Ascending aorta (tissue), 2 donors: Measurements from ENCODE around the gene FAM222B. TPM values are rescaled to one million over a fixed set of nuclear protein-coding genes. Genes with fewer than 3 reads are reported as not detected.
A peak's percentile ranks its signal among the peaks of the same experiment; 100 is the strongest.
"Not testable (repeated sequence)": the region's sequence is repeated elsewhere in the genome, so short reads cannot be mapped to it uniquely, and the experiment has no call there.

Source experiments
- DNase-seq, 2 donors: peaks; one replicate each; pipeline ENCODE4 v3.0.0-alpha.2; 2019; ENCODE audit warnings: low spot score in 2 of 2
- H3K27ac ChIP-seq, 2 donors: fragments of 200-600 bp; sonication (generic); one replicate each; pipeline ENCODE4 v1.5.1; 2016 to 2017; ENCODE audit warnings: mild to moderate bottlenecking in 1 of 2
- H3K27me3 ChIP-seq: fragments of 200-600 bp; sonication (generic); one replicate; pipeline ENCODE4 v1.5.1; 2017
- H3K36me3 ChIP-seq, 2 donors: fragments of 200-600 bp; sonication (generic); one replicate each; pipeline ENCODE4 v1.5.1; 2016
- H3K4me1 ChIP-seq, 2 donors: fragments of 200-600 bp; sonication (generic); one replicate each; pipeline ENCODE4 v1.5.1; 2016 to 2017; ENCODE audit warnings: mild to moderate bottlenecking in 1 of 2
- H3K4me3 ChIP-seq, 2 donors: fragments of 200-600 bp; sonication (generic); one replicate each; pipeline ENCODE4 v1.5.1; 2016 to 2017; ENCODE audit warnings: mild to moderate bottlenecking in 1 of 2
- H3K9me3 ChIP-seq, 2 donors: fragments of 200-600 bp; sonication (generic); one replicate each; pipeline ENCODE4 v1.5.1; 2016
- intact Hi-C: fragments of 100-400 bp; cut with DNase I; formaldehyde crosslinking; loops from one replicate; pipeline ENCODE4 v1.15.1; 2023
- total RNA-seq: library from RNA; depleted of rRNA; stranded (reverse); fragments of >200 nt; gene quantifications from one replicate; pipeline ENCODE4 v1.1.0, GENCODE V29; 2016
- TF ChIP-seq, protein P1 (sequence below), 3 experiments: fragments of 200-600 bp in 2 of 3; fragments of 450-650 bp in 1 of 3; sonication (generic) in 2 of 3; IDR thresholded peaks; one replicate each; pipeline ENCODE4 v1.5.1; 2016 to 2019; ENCODE audit warnings: antibody characterized with exemption in 3 of 3, mild to moderate bottlenecking in 1 of 3, moderate library complexity in 1 of 3

Gene FAM222B
- total RNA-seq, 1 donor from 2014 or later = 30.7 TPM

DNA sequence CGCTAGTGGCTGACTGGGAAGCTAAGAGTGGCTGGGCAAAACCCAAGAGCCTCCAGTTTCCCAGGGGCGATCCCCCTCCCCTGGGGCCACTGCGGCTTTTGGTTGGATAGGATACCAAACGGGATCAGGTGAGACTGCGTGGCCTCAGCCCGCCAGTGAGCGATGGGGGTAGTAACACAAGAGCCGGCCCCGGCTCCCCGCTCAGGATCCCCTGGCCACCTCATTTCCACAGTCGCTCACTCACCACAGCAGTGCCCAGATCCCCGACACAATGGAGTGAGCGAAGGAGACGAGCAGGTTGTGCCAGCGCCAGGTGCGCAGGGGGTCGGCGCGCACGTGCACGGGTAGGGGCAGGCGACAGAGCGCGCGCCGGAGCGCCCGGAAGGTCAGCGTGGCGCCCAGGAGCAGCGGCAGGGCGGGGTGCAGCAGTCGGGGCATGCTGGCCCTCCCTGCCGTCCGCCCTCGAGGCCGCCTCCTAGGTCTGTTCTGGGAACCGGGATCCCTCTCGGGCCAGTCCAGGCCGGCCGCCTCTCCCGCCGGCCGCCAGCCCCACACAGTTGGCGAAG, 116.8 kb downstream of the FAM222B start:
- H3K36me3 ChIP-seq = peaks cover 24 to 36% of the 10 kb centered on the region in 2 donors
- intact Hi-C loops = loop anchor here (2.0 to 10.0 kb wide), 5 partner anchors 37 to 389 kb away; partner anchors contain the start of gene FLOT2
- H3K4me1 ChIP-seq = peaks cover 17 to 30% of the 10 kb centered on the region in 2 donors

DNA sequence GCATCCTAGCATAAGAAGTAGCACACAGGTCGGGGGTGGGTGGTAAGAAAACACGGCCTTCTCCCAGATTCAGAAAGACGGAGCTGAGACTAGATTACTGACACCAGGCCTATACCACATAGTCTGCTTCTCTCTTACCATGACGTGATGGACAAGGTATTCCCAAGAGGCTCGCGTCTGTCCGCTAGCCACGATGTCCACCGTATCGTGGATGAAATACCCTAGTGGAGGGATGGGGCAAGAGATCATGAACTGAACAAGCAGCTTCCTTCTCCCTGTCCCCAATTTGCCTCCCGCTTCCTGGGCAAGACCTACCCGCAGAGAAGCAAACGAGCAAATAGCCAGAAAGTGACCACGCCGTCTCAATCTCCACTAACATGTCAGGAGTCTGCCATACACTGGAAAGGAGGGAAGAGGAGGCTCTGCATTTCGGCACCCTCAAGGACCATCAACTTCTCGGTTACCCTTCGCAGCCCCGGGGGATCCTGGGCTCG, 117.4 kb downstream of the FAM222B start:
- intact Hi-C loops = loop anchor here (5.0 to 10.0 kb wide), 3 partner anchors 37 to 390 kb away; partner anchors contain the start of gene FLOT2
- peak overlapping the region; percentile 66 to 93 for H3K27ac ChIP-seq
- TF ChIP-seq, protein P1, sequence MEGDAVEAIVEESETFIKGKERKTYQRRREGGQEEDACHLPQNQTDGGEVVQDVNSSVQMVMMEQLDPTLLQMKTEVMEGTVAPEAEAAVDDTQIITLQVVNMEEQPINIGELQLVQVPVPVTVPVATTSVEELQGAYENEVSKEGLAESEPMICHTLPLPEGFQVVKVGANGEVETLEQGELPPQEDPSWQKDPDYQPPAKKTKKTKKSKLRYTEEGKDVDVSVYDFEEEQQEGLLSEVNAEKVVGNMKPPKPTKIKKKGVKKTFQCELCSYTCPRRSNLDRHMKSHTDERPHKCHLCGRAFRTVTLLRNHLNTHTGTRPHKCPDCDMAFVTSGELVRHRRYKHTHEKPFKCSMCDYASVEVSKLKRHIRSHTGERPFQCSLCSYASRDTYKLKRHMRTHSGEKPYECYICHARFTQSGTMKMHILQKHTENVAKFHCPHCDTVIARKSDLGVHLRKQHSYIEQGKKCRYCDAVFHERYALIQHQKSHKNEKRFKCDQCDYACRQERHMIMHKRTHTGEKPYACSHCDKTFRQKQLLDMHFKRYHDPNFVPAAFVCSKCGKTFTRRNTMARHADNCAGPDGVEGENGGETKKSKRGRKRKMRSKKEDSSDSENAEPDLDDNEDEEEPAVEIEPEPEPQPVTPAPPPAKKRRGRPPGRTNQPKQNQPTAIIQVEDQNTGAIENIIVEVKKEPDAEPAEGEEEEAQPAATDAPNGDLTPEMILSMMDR (IDR thresholded peaks at IDR 0.05) = no peak

More for the DNA sequence above, 116.8 kb downstream of the FAM222B start:
- Histone ChIP-seq H3K27me3 (no peaks in the 10 kb centered on the region), H3K27ac (peak overlapping the region; percentile 66 to 93), H3K4me3 (peak overlapping the region; percentile 53 to 83), H3K9me3 (no peaks in the 10 kb centered on the region)
- DNase-seq = no peak
- TF ChIP-seq, protein P1 (IDR thresholded peaks at IDR 0.05) = no peak

DNA sequence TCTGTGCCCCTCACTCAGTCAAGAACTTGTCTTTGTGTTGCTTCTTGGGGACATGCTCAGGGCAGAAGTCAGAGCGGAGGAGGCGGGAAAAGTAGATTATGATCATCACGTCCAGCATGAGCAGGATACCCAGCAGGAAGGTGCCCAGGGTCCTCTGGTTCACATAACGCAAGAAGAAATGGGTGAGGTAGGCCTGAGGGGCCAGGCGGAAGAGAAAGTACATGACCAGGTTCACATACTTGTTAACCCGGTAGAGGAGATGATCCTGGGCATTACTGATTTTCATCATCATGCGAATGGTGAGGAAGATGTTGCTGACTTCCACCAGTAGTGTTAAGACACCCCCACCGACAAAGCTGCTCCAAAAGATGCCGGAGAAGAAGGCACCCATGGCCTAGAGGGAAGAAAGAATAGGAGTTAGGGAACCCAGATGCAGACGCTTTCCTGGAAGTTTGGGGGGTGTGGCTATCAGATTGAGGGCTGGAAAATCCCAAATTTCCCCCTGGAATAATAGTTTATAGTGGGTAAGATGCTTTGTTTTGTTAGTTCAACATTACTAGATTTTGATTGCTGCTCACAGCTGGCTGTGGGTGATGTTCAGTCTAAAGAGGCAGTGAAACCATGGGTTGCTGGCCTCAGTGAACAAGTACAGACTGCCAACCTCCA, 118.0 kb downstream of the FAM222B start:
- DNase-seq = no peak
- peak overlapping the region in 1 of 2 donors; percentile 83 for H3K4me3 ChIP-seq
- H3K4me1 ChIP-seq = peaks cover 17 to 36% of the 10 kb centered on the region in 2 donors
- no peaks in the 10 kb centered on the region for H3K9me3 ChIP-seq
- peaks cover 24 to 36% of the 10 kb centered on the region in 2 donors for H3K36me3 ChIP-seq
- peak overlapping the region; percentile 66 to 93 for H3K27ac ChIP-seq
- TF ChIP-seq, protein P1 (IDR thresholded peaks at IDR 0.05) = no peak
- no peaks in the 10 kb centered on the region for H3K27me3 ChIP-seq
- intact Hi-C loops = loop anchor here (5.0 to 10.0 kb wide), 3 partner anchors 38 to 390 kb away; partner anchors contain the start of gene FLOT2

More for the DNA sequence above, 117.4 kb downstream of the FAM222B start:
- no peaks in the 10 kb centered on the region for H3K9me3 ChIP-seq
- no peak for DNase-seq
- peaks cover 17 to 36% of the 10 kb centered on the region in 2 donors for H3K4me1 ChIP-seq
- H3K27me3 ChIP-seq = no peaks in the 10 kb centered on the region
- peak overlapping the region; percentile 53 to 83 for H3K4me3 ChIP-seq
- H3K36me3 ChIP-seq = peaks cover 24 to 36% of the 10 kb centered on the region in 2 donors

DNA sequence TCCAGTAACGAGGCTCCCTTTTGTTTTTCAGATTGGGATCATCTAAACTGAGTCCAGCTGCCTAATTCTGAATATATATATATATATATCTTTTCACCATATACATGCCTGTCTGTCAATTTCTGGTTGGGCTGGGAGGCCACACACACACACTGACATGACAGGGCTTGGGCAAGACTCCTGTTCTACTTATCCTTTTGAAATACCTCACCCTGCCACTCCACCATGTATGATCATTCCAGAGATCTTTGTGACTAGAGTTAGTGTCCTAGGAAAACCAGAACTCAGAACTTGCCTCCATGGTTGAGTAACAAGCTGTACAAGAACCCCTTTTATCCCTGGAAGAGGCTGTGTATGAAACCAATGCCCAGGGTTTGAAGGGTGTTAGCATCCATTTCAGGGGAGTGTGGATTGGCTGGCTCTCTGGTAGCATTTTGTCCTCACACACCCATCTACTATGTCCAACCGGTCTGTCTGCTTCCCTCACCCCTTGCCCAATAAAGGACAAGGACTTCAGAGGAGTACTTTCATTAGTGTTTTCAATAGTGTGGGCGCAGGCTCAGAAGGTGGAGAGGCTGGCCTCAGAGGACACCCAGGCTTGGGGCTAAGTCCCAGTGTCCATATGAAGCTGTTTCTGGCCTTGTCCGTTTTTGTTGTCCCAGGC, 118.6 kb downstream of the FAM222B start:
- not testable (repeated sequence) for H3K9me3 ChIP-seq, H3K27ac ChIP-seq, H3K27me3 ChIP-seq, H3K4me3 ChIP-seq, DNase-seq
- peaks cover 19 to 36% of the 10 kb centered on the region in 2 donors for H3K4me1 ChIP-seq
- intact Hi-C loops = loop anchor here (10.0 kb wide), 1 partner anchor 391 kb away; no protein-coding TSS in a partner anchor
- H3K36me3 ChIP-seq = peaks cover 24 to 36% of the 10 kb centered on the region in 2 donors

DNA sequence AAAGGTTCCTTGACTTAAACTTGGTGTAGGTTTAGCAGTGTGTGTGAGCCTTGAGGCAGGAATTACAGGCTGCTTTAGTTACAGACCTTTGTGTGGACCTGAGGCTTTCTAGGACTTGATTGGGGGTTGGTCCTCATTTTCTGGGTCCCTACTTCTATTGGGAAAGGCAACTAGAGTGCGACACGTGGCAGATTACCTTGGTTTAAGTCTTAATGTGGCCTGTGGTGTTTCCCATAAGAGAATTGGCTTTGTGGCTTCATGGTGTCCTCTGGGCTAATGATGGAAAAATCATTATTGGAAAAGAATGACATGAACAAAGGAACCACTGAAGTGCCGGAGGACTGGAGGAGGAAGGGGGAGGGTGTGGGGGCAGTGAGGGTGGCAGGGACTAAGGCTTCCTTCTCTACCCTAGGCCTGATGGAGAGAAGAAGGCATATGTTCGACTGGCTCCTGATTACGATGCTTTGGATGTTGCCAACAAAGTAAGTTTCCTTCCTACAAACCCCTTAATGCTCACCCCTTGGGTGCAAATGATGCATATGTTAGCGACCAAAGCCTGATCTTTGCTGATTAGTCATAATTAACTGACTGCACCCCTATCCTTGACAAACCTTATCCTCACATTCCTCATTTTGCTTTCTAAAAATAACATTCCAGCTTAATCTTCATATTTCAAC, 119.3 kb downstream of the FAM222B start:
- no peak for DNase-seq
- Histone ChIP-seq H3K9me3 (no peaks in the 10 kb centered on the region), H3K27ac (no peak overlapping the region), H3K4me1 (peaks cover 25 to 42% of the 10 kb centered on the region in 2 donors), H3K27me3 (no peaks in the 10 kb centered on the region), H3K4me3 (no peak overlapping the region), H3K36me3 (peaks cover 24 to 36% of the 10 kb centered on the region in 2 donors)
- TF ChIP-seq, protein P1 (IDR thresholded peaks at IDR 0.05) = no peak
- intact Hi-C loops = loop anchor here (10.0 kb wide), 1 partner anchor 392 kb away; no protein-coding TSS in a partner anchor
